Adrenal gland (tissue), 5 donors: ENCODE results near the gene FCAR.

ENCODE experiments used
- POLR2A ChIP-seq, 2 donors: fragments of 450-650 bp; IDR thresholded peaks; one replicate each; pipeline ENCODE4 v1.6.1; 2017; ENCODE audit warnings: antibody characterized with exemption in 2 of 2, mild to moderate bottlenecking in 2 of 2, moderate library complexity in 1 of 2
- TF ChIP-seq, protein P1 (sequence below), 6 experiments: fragments of 450-650 bp in 4 of 6; fragments of 200-600 bp in 2 of 6; sonication (generic) in 1 of 6; IDR thresholded peaks; 1 replicate in 5 of 6; 2 replicates in 1 of 6; pipeline versions ENCODE4 v1.5.1 to v1.8.0; 2016 to 2021; ENCODE audit warnings: antibody characterized with exemption in 6 of 6, mild to moderate bottlenecking in 2 of 6, moderate library complexity in 1 of 6
- donor health status: DM: no; HTN: no; CAD: no.

DNA sequence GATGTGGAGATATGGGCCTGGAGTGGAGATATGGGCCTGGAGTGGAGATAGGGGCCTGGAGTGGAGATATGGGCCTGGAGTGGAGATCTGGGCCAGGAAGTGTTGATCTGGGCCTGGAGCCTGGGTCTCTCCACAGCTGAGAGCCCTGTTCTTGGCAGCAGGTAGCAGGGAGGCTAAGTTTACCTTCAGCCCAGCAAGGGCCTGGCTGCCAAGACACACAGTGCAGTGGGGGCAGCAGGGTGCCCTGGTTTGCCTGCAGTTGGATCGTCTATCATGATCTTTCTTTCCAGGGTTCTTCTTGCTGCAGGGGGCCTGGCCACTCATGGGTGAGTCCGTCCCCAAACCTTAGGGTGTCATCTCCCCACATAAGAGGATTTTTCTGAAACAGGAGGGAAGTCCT is 23.1 kb upstream of the FCAR start:
- TF ChIP-seq, protein P1, sequence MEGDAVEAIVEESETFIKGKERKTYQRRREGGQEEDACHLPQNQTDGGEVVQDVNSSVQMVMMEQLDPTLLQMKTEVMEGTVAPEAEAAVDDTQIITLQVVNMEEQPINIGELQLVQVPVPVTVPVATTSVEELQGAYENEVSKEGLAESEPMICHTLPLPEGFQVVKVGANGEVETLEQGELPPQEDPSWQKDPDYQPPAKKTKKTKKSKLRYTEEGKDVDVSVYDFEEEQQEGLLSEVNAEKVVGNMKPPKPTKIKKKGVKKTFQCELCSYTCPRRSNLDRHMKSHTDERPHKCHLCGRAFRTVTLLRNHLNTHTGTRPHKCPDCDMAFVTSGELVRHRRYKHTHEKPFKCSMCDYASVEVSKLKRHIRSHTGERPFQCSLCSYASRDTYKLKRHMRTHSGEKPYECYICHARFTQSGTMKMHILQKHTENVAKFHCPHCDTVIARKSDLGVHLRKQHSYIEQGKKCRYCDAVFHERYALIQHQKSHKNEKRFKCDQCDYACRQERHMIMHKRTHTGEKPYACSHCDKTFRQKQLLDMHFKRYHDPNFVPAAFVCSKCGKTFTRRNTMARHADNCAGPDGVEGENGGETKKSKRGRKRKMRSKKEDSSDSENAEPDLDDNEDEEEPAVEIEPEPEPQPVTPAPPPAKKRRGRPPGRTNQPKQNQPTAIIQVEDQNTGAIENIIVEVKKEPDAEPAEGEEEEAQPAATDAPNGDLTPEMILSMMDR (IDR thresholded peaks at IDR 0.05) = no peak
- no peak for TF ChIP-seq POLR2A (IDR thresholded peaks at IDR 0.05)
